ENCODE data around the gene RAB3B.
A peak's percentile ranks its signal among the peaks of the same experiment; 100 is the strongest.

Gene RAB3B

DNA sequence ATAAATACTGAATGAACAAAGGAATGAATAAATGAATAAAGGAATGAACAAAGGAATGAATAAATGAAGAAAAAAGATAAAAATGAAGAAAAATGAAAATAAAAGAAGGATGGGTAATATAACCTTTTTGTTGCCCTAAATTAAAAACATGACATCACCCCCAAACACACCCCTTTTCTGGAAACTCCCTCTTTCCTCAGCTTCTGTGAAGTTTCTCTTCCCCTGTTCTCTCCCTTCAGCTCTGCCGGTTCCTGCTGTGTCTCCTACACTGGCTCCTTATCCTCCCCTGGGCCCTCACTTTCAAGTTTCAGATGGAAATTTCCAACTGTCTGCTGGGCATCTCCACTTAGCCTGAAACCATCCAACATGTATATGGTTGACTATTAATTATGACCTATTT lies 37.9 kb downstream of the RAB3B start:
- H3K27me3 Mint-ChIP-seq: peaks cover 3% of the 10 kb centered on the region
- ATAC-seq (no peak), DNase-seq (no peak)
- H3K27ac Mint-ChIP-seq: no peak overlapping the region
- H3K4me1 Mint-ChIP-seq: peaks cover 16% of the 10 kb centered on the region
- peaks cover 0 to 9% of the 10 kb centered on the region in 2 donors for H3K9me3 Mint-ChIP-seq
- H3K4me3 Mint-ChIP-seq: no peak overlapping the region

GRCh38 chr1:51950701-51951100 lies 39.8 kb downstream of the RAB3B start:
- ATAC-seq (no peak), DNase-seq (no peak)
- H3K4me3 Mint-ChIP-seq: no peak overlapping the region
- H3K27me3 Mint-ChIP-seq: peaks cover 8% of the 10 kb centered on the region
- no peak overlapping the region for H3K27ac Mint-ChIP-seq
- H3K9me3 Mint-ChIP-seq: peaks cover 0 to 9% of the 10 kb centered on the region in 2 donors
- peaks cover 9% of the 10 kb centered on the region for H3K4me1 Mint-ChIP-seq

GRCh38 chr1:51949014-51949702 lies 41.3 kb downstream of the RAB3B start:
- Mint-ChIP-seq H3K4me1 (peaks cover 9% of the 10 kb centered on the region), H3K4me3 (no peak overlapping the region), H3K27ac (no peak overlapping the region), H3K27me3 (peaks cover 8% of the 10 kb centered on the region), H3K9me3 (peaks cover 0 to 9% of the 10 kb centered on the region in 2 donors)
- DNase-seq (no peak), ATAC-seq (no peak)

GRCh38 chr1:51948491-51948915 lies 42.0 kb downstream of the RAB3B start:
- DNase-seq (no peak), ATAC-seq (no peak)
- H3K4me1 Mint-ChIP-seq: peaks cover 9% of the 10 kb centered on the region
- peaks cover 8% of the 10 kb centered on the region for H3K27me3 Mint-ChIP-seq
- H3K4me3 Mint-ChIP-seq: no peak overlapping the region
- H3K9me3 Mint-ChIP-seq: peaks cover 0 to 9% of the 10 kb centered on the region in 2 donors
- H3K27ac Mint-ChIP-seq: no peak overlapping the region

- no peak overlapping the region for H3K4me3 Mint-ChIP-seq
- H3K9me3 Mint-ChIP-seq: peaks cover 8 to 21% of the 10 kb centered on the region in 2 donors
- no peak for ATAC-seq
- H3K27me3 Mint-ChIP-seq: peaks cover 8% of the 10 kb centered on the region
- H3K4me1 Mint-ChIP-seq: no peaks in the 10 kb centered on the region
- no peak for DNase-seq
- no peak overlapping the region for H3K27ac Mint-ChIP-seq
Observed at GRCh38 chr1:51946300-51946699, 44.2 kb downstream of the RAB3B start.

DNA sequence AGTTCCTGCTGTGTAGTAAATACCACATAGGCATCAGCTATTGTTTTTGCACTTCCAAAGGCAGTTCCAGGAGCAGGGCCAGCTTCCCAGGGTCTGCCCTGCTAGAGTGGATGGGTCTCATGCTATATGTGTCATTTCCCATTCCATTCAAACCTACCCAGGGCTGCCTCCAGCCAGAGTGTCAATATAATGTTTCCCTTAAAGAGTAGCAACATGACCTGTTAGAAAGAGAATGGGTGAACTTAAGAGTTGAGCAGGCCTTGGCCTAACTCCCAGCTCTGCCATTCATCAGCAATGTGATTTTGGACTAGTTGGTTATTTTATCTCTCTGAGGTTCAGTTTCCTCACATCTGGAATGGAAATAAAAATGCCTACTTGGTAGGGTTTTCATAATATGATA lies 44.9 kb downstream of the RAB3B start:
- no peak for ATAC-seq
- peaks cover 8% of the 10 kb centered on the region for H3K27me3 Mint-ChIP-seq
- no peak overlapping the region for H3K4me3 Mint-ChIP-seq
- no peak for DNase-seq
- H3K27ac Mint-ChIP-seq: no peak overlapping the region
- H3K4me1 Mint-ChIP-seq: no peaks in the 10 kb centered on the region
- H3K9me3 Mint-ChIP-seq: peaks cover 12 to 28% of the 10 kb centered on the region in 2 donors

DNA sequence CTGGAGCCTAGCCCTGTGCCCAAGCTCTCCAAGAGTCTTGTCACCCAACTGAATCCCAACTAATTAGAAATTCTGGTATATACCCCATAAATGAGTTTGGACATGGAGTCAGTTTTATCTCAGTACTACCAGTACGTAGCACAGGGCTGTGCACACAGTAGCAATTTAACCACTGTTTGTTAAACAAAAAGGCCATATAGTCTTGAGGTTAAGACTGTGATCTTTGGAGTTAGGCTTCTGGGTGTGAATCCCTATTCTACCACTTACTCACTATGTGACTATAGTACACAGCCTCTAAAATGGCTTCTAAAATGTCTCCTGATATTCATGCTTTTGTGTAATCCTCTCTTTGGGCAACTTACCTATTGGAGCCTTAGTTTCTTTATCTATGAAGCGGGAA lies 48.2 kb downstream of the RAB3B start:
- Mint-ChIP-seq H3K27ac (no peak overlapping the region), H3K9me3 (peaks cover 12 to 24% of the 10 kb centered on the region in 2 donors)

GRCh38 chr1:51941528-51941927 lies 49.0 kb downstream of the RAB3B start:
- peaks cover 12 to 24% of the 10 kb centered on the region in 2 donors for H3K9me3 Mint-ChIP-seq
- no peak for ATAC-seq
- no peak overlapping the region for H3K4me3 Mint-ChIP-seq
- no peak for DNase-seq
- H3K27ac Mint-ChIP-seq: no peak overlapping the region
- H3K27me3 Mint-ChIP-seq: no peaks in the 10 kb centered on the region
- H3K4me1 Mint-ChIP-seq: no peaks in the 10 kb centered on the region

More for the DNA sequence above, 48.2 kb downstream of the RAB3B start:
- no peak overlapping the region for H3K4me3 Mint-ChIP-seq
- DNase-seq (no peak), ATAC-seq (no peak)
- peaks cover under 1% of the 10 kb centered on the region for H3K27me3 Mint-ChIP-seq
- no peaks in the 10 kb centered on the region for H3K4me1 Mint-ChIP-seq

- Mint-ChIP-seq H3K9me3 (peaks cover 10 to 20% of the 10 kb centered on the region in 2 donors), H3K4me1 (no peaks in the 10 kb centered on the region), H3K4me3 (no peak overlapping the region), H3K27ac (no peak overlapping the region), H3K27me3 (no peaks in the 10 kb centered on the region)
- no peak for ATAC-seq
- DNase-seq: no peak
Observed at GRCh38 chr1:51937112-51937511, 53.4 kb downstream of the RAB3B start.

- H3K27ac Mint-ChIP-seq: no peak overlapping the region
- no peaks in the 10 kb centered on the region for H3K4me1 Mint-ChIP-seq
- DNase-seq (no peak), ATAC-seq (no peak)
- no peak overlapping the region for H3K4me3 Mint-ChIP-seq
- no peaks in the 10 kb centered on the region for H3K27me3 Mint-ChIP-seq
- peaks cover 7 to 15% of the 10 kb centered on the region in 2 donors for H3K9me3 Mint-ChIP-seq
Observed at GRCh38 chr1:51936531-51936930, 54.0 kb downstream of the RAB3B start.

GRCh38 chr1:51933344-51933743 lies 57.2 kb downstream of the RAB3B start:
- ATAC-seq (no peak), DNase-seq (no peak)
- no peaks in the 10 kb centered on the region for H3K4me1 Mint-ChIP-seq
- no peak overlapping the region for H3K27ac Mint-ChIP-seq
- H3K27me3 Mint-ChIP-seq: no peaks in the 10 kb centered on the region
- no peaks in the 10 kb centered on the region for H3K9me3 Mint-ChIP-seq
- no peak overlapping the region for H3K4me3 Mint-ChIP-seq

GRCh38 chr1:51930329-51930728 lies 60.2 kb downstream of the RAB3B start:
- ATAC-seq (no peak), DNase-seq (no peak)
- no peaks in the 10 kb centered on the region for H3K4me1 Mint-ChIP-seq
- no peaks in the 10 kb centered on the region for H3K9me3 Mint-ChIP-seq
- H3K27ac Mint-ChIP-seq: no peak overlapping the region
- no peak overlapping the region for H3K4me3 Mint-ChIP-seq
- H3K27me3 Mint-ChIP-seq: no peaks in the 10 kb centered on the region

DNA sequence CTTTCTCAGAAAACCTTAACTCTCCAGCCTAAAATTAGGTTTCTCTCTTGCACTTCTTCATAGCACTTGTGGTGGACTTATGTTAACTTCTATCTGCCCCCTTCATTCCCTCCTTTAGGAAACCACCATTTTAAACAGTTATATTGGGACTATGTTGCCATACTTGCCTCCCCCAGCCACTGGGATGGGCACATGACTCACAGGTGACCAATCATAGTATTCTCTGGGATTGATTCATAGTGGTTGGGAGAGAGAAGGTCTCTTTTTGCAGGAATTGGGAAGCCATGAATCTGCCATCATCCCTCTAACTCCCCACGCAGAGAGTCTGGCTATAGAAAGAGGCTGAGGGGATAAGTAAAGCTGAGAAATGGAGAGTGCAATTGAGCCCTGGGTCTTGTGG lies 61.6 kb downstream of the RAB3B start:
- Mint-ChIP-seq H3K4me3 (no peak overlapping the region), H3K27ac (no peak overlapping the region), H3K27me3 (no peaks in the 10 kb centered on the region), H3K9me3 (no peaks in the 10 kb centered on the region), H3K4me1 (no peaks in the 10 kb centered on the region)
- DNase-seq (no peak), ATAC-seq (no peak)

GRCh38 chr1:51927029-51927428 lies 63.5 kb downstream of the RAB3B start:
- Mint-ChIP-seq H3K4me1 (no peaks in the 10 kb centered on the region), H3K4me3 (no peak overlapping the region), H3K27ac (no peak overlapping the region), H3K9me3 (no peaks in the 10 kb centered on the region), H3K27me3 (no peaks in the 10 kb centered on the region)
- ATAC-seq: no peak
- DNase-seq: no peak

DNA sequence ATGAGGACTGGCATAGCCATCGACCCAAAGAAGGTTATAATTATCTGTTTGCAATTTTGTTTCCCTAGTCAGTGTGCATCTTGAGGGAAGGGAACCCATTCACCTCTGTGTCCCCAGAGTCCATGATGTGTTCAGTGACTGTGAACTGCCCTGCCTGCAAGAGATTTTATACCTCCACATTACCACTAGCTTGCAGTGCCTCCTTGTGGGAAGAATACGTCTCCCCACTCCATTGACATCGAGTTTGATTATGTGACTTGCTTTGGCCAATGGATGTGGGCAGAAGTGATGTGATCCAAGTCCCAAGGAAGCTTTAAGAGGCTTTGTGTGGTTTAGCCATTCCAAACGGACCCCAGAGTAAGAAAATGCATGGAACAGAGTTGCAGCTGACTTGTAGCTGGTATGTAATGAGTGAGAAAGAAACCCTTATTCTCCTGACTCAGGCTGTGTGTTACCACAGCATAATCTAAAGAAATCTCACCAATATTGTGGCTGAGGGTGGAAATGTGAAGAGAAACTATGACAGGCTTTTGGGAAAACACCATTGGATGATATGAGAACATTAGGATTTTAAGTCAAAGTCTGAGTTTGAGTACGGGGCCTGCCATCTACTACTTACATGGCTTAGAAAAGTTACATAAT lies 64.2 kb downstream of the RAB3B start:
- DNase-seq: no peak
- no peak for ATAC-seq

DNA sequence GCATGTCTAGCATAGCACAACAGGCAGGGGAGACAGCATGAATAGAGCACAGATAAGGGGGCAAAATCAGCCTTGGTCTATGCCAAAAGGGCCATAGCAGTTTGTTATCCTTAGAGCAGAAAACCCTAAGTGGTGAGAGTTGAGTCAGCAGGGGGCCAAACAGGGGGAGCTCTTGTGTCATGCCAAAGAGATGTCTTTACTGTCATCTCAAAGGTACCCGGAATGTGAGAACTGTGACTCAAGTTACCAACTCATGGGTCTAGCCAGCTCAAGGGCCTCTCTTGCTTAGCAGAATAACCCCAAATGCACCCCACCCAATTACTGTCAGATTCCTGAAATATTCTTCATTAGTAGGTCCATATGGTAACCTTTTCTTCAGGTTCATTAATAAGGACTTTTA lies 66.0 kb downstream of the RAB3B start:
- peak; percentile 64 for ATAC-seq
- Mint-ChIP-seq H3K27me3 (peaks cover 5% of the 10 kb centered on the region), H3K27ac (no peak overlapping the region), H3K9me3 (no peaks in the 10 kb centered on the region), H3K4me3 (no peak overlapping the region), H3K4me1 (no peaks in the 10 kb centered on the region)
- DNase-seq: peak in 1 of 2 donors; percentile 15

More for the DNA sequence above, 64.2 kb downstream of the RAB3B start:
- Mint-ChIP-seq H3K4me3 (no peak overlapping the region), H3K4me1 (no peaks in the 10 kb centered on the region), H3K9me3 (no peaks in the 10 kb centered on the region), H3K27ac (no peak overlapping the region), H3K27me3 (no peaks in the 10 kb centered on the region)
